Measurements from ENCODE around the gene LMAN1L.

DNA sequence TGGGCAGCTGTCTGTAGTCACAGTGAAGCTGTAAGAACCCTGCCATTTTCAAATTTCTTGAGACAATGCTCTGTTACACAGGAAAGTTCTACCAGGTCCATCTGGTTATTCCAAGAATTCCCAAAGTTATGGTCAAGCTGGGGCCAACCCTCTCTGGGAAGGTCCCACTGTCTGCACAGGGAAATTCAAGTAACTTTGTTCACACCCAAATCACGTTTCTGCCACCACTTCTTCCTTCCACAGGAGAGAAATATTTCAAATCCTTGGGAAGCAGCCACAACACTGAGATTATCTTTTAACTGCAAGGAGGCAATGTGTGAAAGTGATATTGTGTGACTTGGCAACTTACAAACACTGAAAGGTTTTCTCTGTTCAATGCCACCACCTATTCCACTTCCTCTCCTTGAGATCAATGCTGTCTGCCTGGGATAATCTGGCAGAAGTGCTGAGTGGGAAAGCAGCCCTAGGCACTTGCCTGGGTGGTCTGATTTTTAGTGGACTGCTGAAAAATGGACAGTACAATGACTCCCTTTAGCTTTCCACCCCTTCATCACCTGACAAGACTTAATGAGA lies 54.9 kb downstream of the LMAN1L start:
- TF ChIP-seq, protein P1, sequence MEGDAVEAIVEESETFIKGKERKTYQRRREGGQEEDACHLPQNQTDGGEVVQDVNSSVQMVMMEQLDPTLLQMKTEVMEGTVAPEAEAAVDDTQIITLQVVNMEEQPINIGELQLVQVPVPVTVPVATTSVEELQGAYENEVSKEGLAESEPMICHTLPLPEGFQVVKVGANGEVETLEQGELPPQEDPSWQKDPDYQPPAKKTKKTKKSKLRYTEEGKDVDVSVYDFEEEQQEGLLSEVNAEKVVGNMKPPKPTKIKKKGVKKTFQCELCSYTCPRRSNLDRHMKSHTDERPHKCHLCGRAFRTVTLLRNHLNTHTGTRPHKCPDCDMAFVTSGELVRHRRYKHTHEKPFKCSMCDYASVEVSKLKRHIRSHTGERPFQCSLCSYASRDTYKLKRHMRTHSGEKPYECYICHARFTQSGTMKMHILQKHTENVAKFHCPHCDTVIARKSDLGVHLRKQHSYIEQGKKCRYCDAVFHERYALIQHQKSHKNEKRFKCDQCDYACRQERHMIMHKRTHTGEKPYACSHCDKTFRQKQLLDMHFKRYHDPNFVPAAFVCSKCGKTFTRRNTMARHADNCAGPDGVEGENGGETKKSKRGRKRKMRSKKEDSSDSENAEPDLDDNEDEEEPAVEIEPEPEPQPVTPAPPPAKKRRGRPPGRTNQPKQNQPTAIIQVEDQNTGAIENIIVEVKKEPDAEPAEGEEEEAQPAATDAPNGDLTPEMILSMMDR (IDR thresholded peaks at IDR 0.05): no peak
- no peak for TF ChIP-seq POLR2AphosphoS5 (IDR thresholded peaks at IDR 0.05; ENCODE audit: insufficient read depth in 1 of 2, low read depth in 1 of 2)

Measured in vagina (tissue), 2 donors.